HCT116 (cell line): Measurements from ENCODE around the gene PIEZO2. TPM values are rescaled to one million over a fixed set of nuclear protein-coding genes. Genes with fewer than 3 reads are reported as not detected.

ENCODE experiments used
- ATAC-seq: fragments of 200-7000 bp; cut with Tn5 transposase; 2 replicates; pipeline ENCODE4 v1.9.1; 2020; ENCODE audit warnings: mild to moderate bottlenecking, moderate library complexity
- BruUV-seq: library from RNA; stranded (reverse); fragments of 400-500 nt; replicated peaks from 2 replicates; lab custom pipeline; 2021; lab: Mats Ljungman, UMichigan
- CTCF ChIA-PET: fragments of 300-600 bp; sonication (Branson Sonifier 250); formaldehyde crosslinking; loops from one replicate; lab custom pipeline; 2021; ENCODE audit warnings: antibody characterized with exemption; lab: Charles Lee
- POLR2A ChIA-PET: fragments of 300-600, 350-600 bp; sonication (Branson Sonifier 250); formaldehyde crosslinking; loops from one replicate; lab custom pipeline; 2021; ENCODE audit warnings: antibody characterized with exemption; lab: Charles Lee
- RAD21 ChIA-PET, 2 experiments: fragments of 300-600 bp; sonication (Branson Sonifier 250); formaldehyde crosslinking; loops; one replicate each; lab custom pipeline; 2023; ENCODE audit warnings: low total read pairs in 2 of 2; ENCODE audit not compliant: uncharacterized antibody in 2 of 2, unreplicated experiment in 2 of 2, low non-redundant PET in 1 of 2; lab: Charles Lee
- DNase-seq: peaks from one replicate; pipeline ENCODE4 v3.0.0-alpha.2; 2010; ENCODE audit warnings: low read depth, low spot score
- H2AFZ ChIP-seq: fragments of 200-600 bp; shearing (Covaris generic), sonication (generic); 2 replicates; pipeline ENCODE4 v1.6.1; 2017; ENCODE audit warnings: low read depth, mixed run types, mixed read lengths, antibody characterized with exemption, low read length; ENCODE audit not compliant: poor library complexity, severe bottlenecking
- H3K27ac ChIP-seq: 2 replicates; pipeline ENCODE4 v1.5.1; 2012; ENCODE audit warnings: low read depth, low read length
- H3K27me3 ChIP-seq: fragments of 200-600 bp; sonication (generic); 2 replicates; pipeline ENCODE4 v1.6.1; 2016; ENCODE audit warnings: mixed run types, low read length, mixed read lengths; ENCODE audit not compliant: insufficient read depth
- H3K36me3 ChIP-seq, 2 experiments: fragments of 200-500 bp in 1 of 2; fragments of 200-600 bp in 1 of 2; sonication (Bioruptor generic) in 1 of 2; sonication (generic) in 1 of 2; 2 replicates each; pipeline versions ENCODE4 v1.5.1 to v1.6.1; 2014 to 2016; ENCODE audit warnings: low read length in 2 of 2, inconsistent platforms in 1 of 2, mixed read lengths in 1 of 2, mixed run types in 1 of 2; ENCODE audit not compliant: insufficient read depth in 2 of 2, control insufficient read depth in 1 of 2
- H3K4me1 ChIP-seq, 2 experiments: fragments of 200-600 bp in 1 of 2; sonication (generic) in 1 of 2; 2 replicates each; pipeline versions ENCODE4 v1.5.1 to v1.6.1; 2012 to 2017; ENCODE audit warnings: low read length in 2 of 2, inconsistent platforms in 1 of 2, mild to moderate bottlenecking in 1 of 2, mixed read lengths in 1 of 2, mixed run types in 1 of 2, moderate library complexity in 1 of 2; ENCODE audit not compliant: insufficient read depth in 2 of 2, control insufficient read depth in 1 of 2
- H3K4me2 ChIP-seq: fragments of 200-600 bp; sonication (generic); 2 replicates; pipeline ENCODE4 v1.6.1; 2017; ENCODE audit warnings: mixed run types, low read length, mixed read lengths
- H3K4me3 ChIP-seq, 2 experiments: fragments of 200-600 bp in 1 of 2; sonication (generic) in 1 of 2; replicated peaks in 1 of 2; 2 replicates each; pipeline ENCODE4 v1.5.1; 2011 to 2016; ENCODE audit warnings: low read length in 2 of 2, control low read depth in 1 of 2, low read depth in 1 of 2, mild to moderate bottlenecking in 1 of 2, mixed read lengths in 1 of 2, mixed run types in 1 of 2
- H3K79me2 ChIP-seq: fragments of 200-600 bp; sonication (generic); 2 replicates; pipeline ENCODE4 v1.6.1; 2017; ENCODE audit warnings: mild to moderate bottlenecking, mixed run types, low read length, moderate library complexity, mixed read lengths; ENCODE audit not compliant: insufficient read depth
- H3K9ac ChIP-seq: fragments of 200-600 bp; sonication (generic); 2 replicates; pipeline ENCODE4 v1.6.1; 2016; ENCODE audit warnings: low read length, mixed read lengths
- H3K9me2 ChIP-seq: fragments of 200-600 bp; sonication (generic), shearing (Covaris generic); 2 replicates; pipeline ENCODE4 v1.6.1; 2017; ENCODE audit warnings: mixed run types, mild to moderate bottlenecking, moderate library complexity; ENCODE audit not compliant: insufficient read depth
- H3K9me3 ChIP-seq, 2 experiments: fragments of 200-500 bp in 1 of 2; fragments of 200-600 bp in 1 of 2; sonication (Bioruptor generic) in 1 of 2; sonication (generic) in 1 of 2; 2 replicates each; pipeline ENCODE4 v1.6.1; 2014 to 2017; ENCODE audit warnings: low read length in 2 of 2, mixed read lengths in 2 of 2, inconsistent platforms in 1 of 2, low read depth in 1 of 2, mild to moderate bottlenecking in 1 of 2, mixed run types in 1 of 2, moderate library complexity in 1 of 2; ENCODE audit not compliant: control insufficient read depth in 1 of 2, insufficient read depth in 1 of 2
- H4K20me1 ChIP-seq: fragments of 200-600 bp; sonication (generic), shearing (Covaris generic); 2 replicates; pipeline ENCODE4 v1.6.1; 2017; ENCODE audit warnings: mixed run types, mild to moderate bottlenecking, moderate library complexity; ENCODE audit not compliant: insufficient read depth
- CBX3 ChIP-seq: IDR thresholded peaks from 2 replicates; pipeline ENCODE4 v1.6.1; 2012; ENCODE audit warnings: low read depth
- CEBPB ChIP-seq: IDR thresholded peaks from 2 replicates; pipeline ENCODE4 v1.6.1; 2012; ENCODE audit warnings: low read depth
- ELF1 ChIP-seq: IDR thresholded peaks from 2 replicates; pipeline ENCODE4 v1.6.1; 2012; ENCODE audit warnings: low read depth, borderline replicate concordance
- EZH2 ChIP-seq: fragments of 200-600 bp; sonication (generic); IDR thresholded peaks from 2 replicates; pipeline ENCODE4 v1.6.1; 2017; ENCODE audit warnings: antibody characterized with exemption, mixed run types
- EZH2phosphoT487 ChIP-seq: fragments of 200-600 bp; IDR thresholded peaks from 2 replicates; pipeline ENCODE4 v1.6.1; 2018; ENCODE audit warnings: antibody characterized with exemption, borderline replicate concordance
- POLR2A ChIP-seq: IDR thresholded peaks from 2 replicates; pipeline ENCODE4 v1.7.0; 2011; ENCODE audit warnings: borderline replicate concordance; ENCODE audit not compliant: insufficient read depth, insufficient read length; ENCODE audit errors: extremely low read depth
- RAD21 ChIP-seq: IDR thresholded peaks from 2 replicates; pipeline ENCODE4 v1.6.1; 2012; ENCODE audit warnings: low read depth, mild to moderate bottlenecking
- REST ChIP-seq: IDR thresholded peaks from 2 replicates; pipeline ENCODE4 v1.6.1; 2012; ENCODE audit warnings: low read depth
- SP1 ChIP-seq: IDR thresholded peaks from 2 replicates; pipeline ENCODE4 v1.6.1; 2012; ENCODE audit warnings: low read depth
- SRF ChIP-seq: IDR thresholded peaks from 2 replicates; pipeline ENCODE4 v1.6.1; 2012; ENCODE audit warnings: low read depth
- intact Hi-C: fragments of 100-400 bp; cut with micrococcal nuclease; formaldehyde crosslinking; loops from 2 replicates; pipeline ENCODE4 v1.10.0; 2022
- total RNA-seq: library from RNA; stranded (reverse); gene quantifications from one replicate; pipeline ENCODE4 v1.2.1, GENCODE V29; 2021; ENCODE audit not compliant: unreplicated experiment

Gene PIEZO2
- total RNA-seq, 1 experiment from 2014 or later = 0.34 TPM

GRCh38 chr18:10805587-10806118, 343.7 kb downstream of the PIEZO2 start:
- no peaks in the 10 kb centered on the region; the same call in 1 of the 2 replicates for H4K20me1 ChIP-seq
- ChIA-PET CTCF (no interaction called here), RAD21 (no interaction called here), POLR2A (no interaction called here)
- no peaks in the 10 kb centered on the region for H3K36me3 ChIP-seq
- DNase-seq (no peak), ATAC-seq (no peak)
- no peak overlapping the region for H3K4me2 ChIP-seq
- no peaks in the 10 kb centered on the region for H3K9me3 ChIP-seq
- H3K27me3 ChIP-seq = peaks cover 15% of the 10 kb centered on the region
- no peak overlapping the region for H3K27ac ChIP-seq
- H2AFZ ChIP-seq = no peak overlapping the region
- TF ChIP-seq EZH2 (no peak), RAD21 (no peak), EZH2phosphoT487 (no peak), ELF1 (no peak), SP1 (no peak), REST (no peak), CEBPB (no peak), CBX3 (no peak), SRF (no peak), POLR2A (no peak)
- TF ChIP-seq, all 23 proteins: peak for 0
- Histone ChIP-seq H3K4me1 (no peaks in the 10 kb centered on the region), H3K79me2 (no peaks in the 10 kb centered on the region), H3K9ac (no peak overlapping the region), H3K4me3 (no peak overlapping the region), H3K9me2 (no peaks in the 10 kb centered on the region)
- BruUV-seq = no TSS peak
- intact Hi-C loops = no loop called here
